MM.1S (cell line): ENCODE data around the gene SPACA1.

Experiments
- DNase-seq: peaks from one replicate; pipeline ENCODE4 v3.0.0-alpha.2; 2015
- H2AFZ ChIP-seq: fragments of 300-600 bp; sonication (generic); 2 replicates; pipeline ENCODE4 v1.6.0; 2016; ENCODE audit warnings: antibody characterized with exemption, low read length
- H3F3A ChIP-seq: fragments of 300-600 bp; sonication (generic); 2 replicates; pipeline ENCODE4 v1.6.1; 2016; ENCODE audit warnings: mild to moderate bottlenecking, antibody characterized with exemption, low read length, moderate library complexity, mixed read lengths; ENCODE audit not compliant: insufficient read depth
- H3K27ac ChIP-seq: fragments of 300-600 bp; sonication (generic); 2 replicates; pipeline ENCODE4 v1.5.1; 2016; ENCODE audit warnings: mild to moderate bottlenecking, low read length
- H3K27me3 ChIP-seq: fragments of 300-600 bp; sonication (generic); replicated peaks from 2 replicates; pipeline ENCODE4 v1.6.0; 2016; ENCODE audit warnings: low read length; ENCODE audit not compliant: insufficient read depth
- H3K36me3 ChIP-seq: fragments of 300-600 bp; sonication (generic); replicated peaks from 2 replicates; pipeline ENCODE4 v1.6.1; 2016; ENCODE audit warnings: mild to moderate bottlenecking, low read length, mixed read lengths; ENCODE audit not compliant: insufficient read depth
- H3K4me1 ChIP-seq: fragments of 300-600 bp; sonication (generic); 2 replicates; pipeline ENCODE4 v1.6.1; 2016; ENCODE audit warnings: low read length, mixed read lengths
- H3K4me2 ChIP-seq: fragments of 300-600 bp; sonication (generic); 2 replicates; pipeline ENCODE4 v1.6.0; 2016; ENCODE audit warnings: low read depth, low read length
- H3K4me3 ChIP-seq: fragments of 300-600 bp; sonication (generic); 2 replicates; pipeline ENCODE4 v1.5.1; 2016; ENCODE audit warnings: low read length, mixed read lengths
- H3K79me2 ChIP-seq: fragments of 300-600 bp; sonication (generic); 2 replicates; pipeline ENCODE4 v1.6.1; 2016; ENCODE audit warnings: mixed run types, low read length, mixed read lengths
- H3K9ac ChIP-seq: fragments of 300-600 bp; sonication (generic); 2 replicates; pipeline ENCODE4 v1.6.1; 2016; ENCODE audit warnings: low read length, mixed read lengths
- H3K9me2 ChIP-seq: fragments of 300-600 bp; sonication (generic); replicated peaks from 2 replicates; pipeline ENCODE4 v1.6.1; 2016; ENCODE audit warnings: mild to moderate bottlenecking, low read length, mixed read lengths; ENCODE audit not compliant: insufficient read depth
- H3K9me3 ChIP-seq: fragments of 300-600 bp; sonication (generic); replicated peaks from 2 replicates; pipeline ENCODE4 v1.6.1; 2016; ENCODE audit warnings: mild to moderate bottlenecking, low read length, mixed read lengths; ENCODE audit not compliant: insufficient read depth
- H4K20me1 ChIP-seq: fragments of 300-600 bp; sonication (generic); 2 replicates; pipeline ENCODE4 v1.6.1; 2016; ENCODE audit warnings: mild to moderate bottlenecking, low read length, moderate library complexity, mixed read lengths; ENCODE audit not compliant: insufficient read depth
- CTCF ChIP-seq: fragments of 300-600 bp; sonication (generic); IDR thresholded peaks from 2 replicates; pipeline ENCODE4 v1.5.1; 2016; ENCODE audit warnings: antibody characterized with exemption, low read length, mixed read lengths
- EZH2 ChIP-seq: fragments of 300-600 bp; sonication (generic); optimal IDR thresholded peaks from 2 replicates; pipeline ENCODE3; 2017; ENCODE audit warnings: low read depth, mild to moderate bottlenecking, antibody characterized with exemption, low read length, mixed read lengths
- EZH2phosphoT487 ChIP-seq: fragments of 300-600 bp; sonication (generic); IDR thresholded peaks from 2 replicates; pipeline ENCODE4 v1.6.1; 2018; ENCODE audit warnings: antibody characterized with exemption, low read length

SPACA1 gene

GRCh38 chr6:88059191-88059590 lies 11.6 kb downstream of the SPACA1 start:
- H3K27ac ChIP-seq: no peak overlapping the region
- no peaks in the 10 kb centered on the region for H3K79me2 ChIP-seq
- no peaks in the 10 kb centered on the region for H3K4me1 ChIP-seq

GRCh38 chr6:88062376-88062775 lies 14.7 kb downstream of the SPACA1 start:
- H3K9me3 ChIP-seq: no peaks in the 10 kb centered on the region
- no peaks in the 10 kb centered on the region for H3K9me2 ChIP-seq
- DNase-seq: no peak
- H3K36me3 ChIP-seq: no peaks in the 10 kb centered on the region
- no peak overlapping the region for H3K4me3 ChIP-seq
- H3K9ac ChIP-seq: no peak overlapping the region
- H3K27me3 ChIP-seq: no peaks in the 10 kb centered on the region
- no peaks in the 10 kb centered on the region for H3K79me2 ChIP-seq
- H3K4me1 ChIP-seq: no peaks in the 10 kb centered on the region
- H3K4me2 ChIP-seq: no peak overlapping the region
- no peak overlapping the region for H2AFZ ChIP-seq
- no peaks in the 10 kb centered on the region for H3F3A ChIP-seq
- H3K27ac ChIP-seq: no peak overlapping the region
- TF ChIP-seq EZH2phosphoT487 (no peak), CTCF (no peak), EZH2 (no peak)
- H4K20me1 ChIP-seq: no peaks in the 10 kb centered on the region

More at GRCh38 chr6:88059191-88059590, 11.6 kb downstream of the SPACA1 start:
- H3F3A ChIP-seq: no peaks in the 10 kb centered on the region
- DNase-seq: no peak
- H3K9me2 ChIP-seq: no peaks in the 10 kb centered on the region
- no peak overlapping the region for H3K4me2 ChIP-seq
- no peak overlapping the region for H3K4me3 ChIP-seq
- H4K20me1 ChIP-seq: no peaks in the 10 kb centered on the region
- no peak overlapping the region for H2AFZ ChIP-seq
- no peak overlapping the region for H3K9ac ChIP-seq
- no peaks in the 10 kb centered on the region for H3K27me3 ChIP-seq
- no peaks in the 10 kb centered on the region for H3K9me3 ChIP-seq
- TF ChIP-seq EZH2phosphoT487 (no peak), EZH2 (no peak), CTCF (no peak)
- no peaks in the 10 kb centered on the region for H3K36me3 ChIP-seq

- no peak overlapping the region for H3K4me3 ChIP-seq
- no peaks in the 10 kb centered on the region for H3K36me3 ChIP-seq
- H3K9me2 ChIP-seq: no peaks in the 10 kb centered on the region
- H2AFZ ChIP-seq: no peak overlapping the region
- TF ChIP-seq EZH2 (no peak), CTCF (no peak), EZH2phosphoT487 (no peak)
- H3K4me2 ChIP-seq: no peak overlapping the region
- no peak overlapping the region for H3K27ac ChIP-seq
- no peaks in the 10 kb centered on the region for H3K79me2 ChIP-seq
- H3K9ac ChIP-seq: no peak overlapping the region
- H3K4me1 ChIP-seq: no peaks in the 10 kb centered on the region
- no peaks in the 10 kb centered on the region for H3K27me3 ChIP-seq
- H3F3A ChIP-seq: no peaks in the 10 kb centered on the region
- DNase-seq: no peak
- no peaks in the 10 kb centered on the region for H3K9me3 ChIP-seq
- H4K20me1 ChIP-seq: no peaks in the 10 kb centered on the region
Observed at GRCh38 chr6:88072462-88072861, 24.8 kb downstream of the SPACA1 start.
